ENCODE measurements around the gene LRGUK. TPM values are rescaled to one million over a fixed set of nuclear protein-coding genes. Genes with fewer than 3 reads are reported as not detected.

LRGUK gene
- total and polyA plus RNA-seq, 2 donors = 0.06 to 2.5 TPM

- Histone ChIP-seq H3K4me3 (ENCODE audit: low read depth, low read length) (no peak overlapping the region), H3K27ac (ENCODE audit: low read depth) (no peak overlapping the region), H3K36me3 (ENCODE audit: insufficient read depth) (no peaks in the 10 kb centered on the region), H3K4me1 (ENCODE audit: insufficient read depth) (no peaks in the 10 kb centered on the region)
- WGBS = no CpG with 5 or more reads among the region's 4 CpGs
- DNase-seq (ENCODE audit: extremely low spot score) = no peak
Observed at GRCh38 chr7:134104166-134104565, 23.0 kb upstream of the LRGUK start.

GRCh38 chr7:134105841-134106240, 21.3 kb upstream of the LRGUK start:
- H3K27ac ChIP-seq (ENCODE audit: low read depth) = no peak overlapping the region
- H3K36me3 ChIP-seq (ENCODE audit: insufficient read depth) = no peaks in the 10 kb centered on the region
- H3K4me3 ChIP-seq (ENCODE audit: low read depth, low read length) = no peak overlapping the region
- no peak for DNase-seq (ENCODE audit: extremely low spot score)
- no CpG with 5 or more reads among the region's 5 CpGs for WGBS
- H3K4me1 ChIP-seq (ENCODE audit: insufficient read depth) = no peaks in the 10 kb centered on the region

GRCh38 chr7:134108802-134109201, 18.3 kb upstream of the LRGUK start:
- no peak for DNase-seq (ENCODE audit: extremely low spot score)
- no CpG with 5 or more reads among the region's 2 CpGs for WGBS
- H3K4me3 ChIP-seq (ENCODE audit: low read depth, low read length) = no peak overlapping the region
- no peak overlapping the region for H3K27ac ChIP-seq (ENCODE audit: low read depth)
- no peaks in the 10 kb centered on the region for H3K36me3 ChIP-seq (ENCODE audit: insufficient read depth)
- H3K4me1 ChIP-seq (ENCODE audit: insufficient read depth) = no peaks in the 10 kb centered on the region

- Histone ChIP-seq H3K4me3 (ENCODE audit: low read depth, low read length) (no peak overlapping the region), H3K36me3 (ENCODE audit: insufficient read depth) (no peaks in the 10 kb centered on the region)
- DNase-seq (ENCODE audit: extremely low spot score) = no peak
Observed at GRCh38 chr7:134113655-134114054, 13.5 kb upstream of the LRGUK start.

GRCh38 chr7:134114992-134115391, 12.1 kb upstream of the LRGUK start:
- H3K4me1 ChIP-seq (ENCODE audit: insufficient read depth) = no peaks in the 10 kb centered on the region
- DNase-seq (ENCODE audit: extremely low spot score) = no peak
- no peak overlapping the region for H3K27ac ChIP-seq (ENCODE audit: low read depth)
- no peak overlapping the region for H3K4me3 ChIP-seq (ENCODE audit: low read depth, low read length)
- 79% methylated on average over 4 of the region's 4 CpGs for WGBS
- no peaks in the 10 kb centered on the region for H3K36me3 ChIP-seq (ENCODE audit: insufficient read depth)

More at GRCh38 chr7:134113655-134114054, 13.5 kb upstream of the LRGUK start:
- Histone ChIP-seq H3K4me1 (ENCODE audit: insufficient read depth) (no peaks in the 10 kb centered on the region), H3K27ac (ENCODE audit: low read depth) (no peak overlapping the region)

GRCh38 chr7:134120405-134120804, 6.7 kb upstream of the LRGUK start:
- no peaks in the 10 kb centered on the region for H3K36me3 ChIP-seq (ENCODE audit: insufficient read depth)
- 63% methylated on average over 4 of the region's 4 CpGs for WGBS
- no peak for DNase-seq (ENCODE audit: extremely low spot score)
- no peak overlapping the region for H3K27ac ChIP-seq (ENCODE audit: low read depth)
- no peaks in the 10 kb centered on the region for H3K4me1 ChIP-seq (ENCODE audit: insufficient read depth)
- no peak overlapping the region for H3K4me3 ChIP-seq (ENCODE audit: low read depth, low read length)

- no peak for DNase-seq (ENCODE audit: extremely low spot score)
- Histone ChIP-seq H3K4me1 (ENCODE audit: insufficient read depth) (no peaks in the 10 kb centered on the region), H3K36me3 (ENCODE audit: insufficient read depth) (no peaks in the 10 kb centered on the region), H3K4me3 (ENCODE audit: low read depth, low read length) (no peak overlapping the region), H3K27ac (ENCODE audit: low read depth) (no peak overlapping the region)
- WGBS = 67% methylated on average over 3 of the region's 3 CpGs
Observed at GRCh38 chr7:134121632-134122139, 5.5 kb upstream of the LRGUK start.

GRCh38 chr7:134122980-134123379, 4.2 kb upstream of the LRGUK start:
- 70% methylated on average over 2 of the region's 2 CpGs for WGBS
- no peak overlapping the region for H3K27ac ChIP-seq (ENCODE audit: low read depth)
- H3K36me3 ChIP-seq (ENCODE audit: insufficient read depth) = no peaks in the 10 kb centered on the region

GRCh38 chr7:134126146-134126545, 994 bp upstream of the LRGUK start:
- WGBS = 81% methylated on average over 5 of the region's 5 CpGs
- no peak overlapping the region for H3K27ac ChIP-seq (ENCODE audit: low read depth)
- DNase-seq (ENCODE audit: extremely low spot score) = no peak
- H3K36me3 ChIP-seq (ENCODE audit: insufficient read depth) = no peaks in the 10 kb centered on the region
- H3K4me3 ChIP-seq (ENCODE audit: low read depth, low read length) = no peak overlapping the region
- no peaks in the 10 kb centered on the region for H3K4me1 ChIP-seq (ENCODE audit: insufficient read depth)

More at GRCh38 chr7:134122980-134123379, 4.2 kb upstream of the LRGUK start:
- Histone ChIP-seq H3K4me1 (ENCODE audit: insufficient read depth) (no peaks in the 10 kb centered on the region), H3K4me3 (ENCODE audit: low read depth, low read length) (no peak overlapping the region)
- no peak for DNase-seq (ENCODE audit: extremely low spot score)

GRCh38 chr7:134126596-134126965, 559 bp upstream of the LRGUK start:
- no peaks in the 10 kb centered on the region for H3K4me1 ChIP-seq (ENCODE audit: insufficient read depth)
- H3K4me3 ChIP-seq (ENCODE audit: low read depth, low read length) = peak overlapping the region; percentile 45
- H3K36me3 ChIP-seq (ENCODE audit: insufficient read depth) = no peaks in the 10 kb centered on the region
- H3K27ac ChIP-seq (ENCODE audit: low read depth) = no peak overlapping the region
- DNase-seq (ENCODE audit: extremely low spot score) = no peak
- WGBS = 21% methylated on average over 6 of the region's 6 CpGs

- no peak for DNase-seq (ENCODE audit: extremely low spot score)
- Histone ChIP-seq H3K4me1 (ENCODE audit: insufficient read depth) (no peaks in the 10 kb centered on the region), H3K27ac (ENCODE audit: low read depth) (no peak overlapping the region), H3K36me3 (ENCODE audit: insufficient read depth) (no peaks in the 10 kb centered on the region), H3K4me3 (ENCODE audit: low read depth, low read length) (no peak overlapping the region)
- 82% methylated on average over 5 of the region's 5 CpGs for WGBS
Observed at GRCh38 chr7:134128829-134129228, 1.7 kb downstream of the LRGUK start.

- no peak for DNase-seq (ENCODE audit: extremely low spot score)
- H3K27ac ChIP-seq (ENCODE audit: low read depth) = no peak overlapping the region
- H3K4me1 ChIP-seq (ENCODE audit: insufficient read depth) = no peaks in the 10 kb centered on the region
- no peaks in the 10 kb centered on the region for H3K36me3 ChIP-seq (ENCODE audit: insufficient read depth)
- WGBS = 29% methylated on average over 2 of the region's 2 CpGs
- H3K4me3 ChIP-seq (ENCODE audit: low read depth, low read length) = no peak overlapping the region
Observed at GRCh38 chr7:134129856-134130523, 2.9 kb downstream of the LRGUK start.

GRCh38 chr7:134134004-134134403, 6.9 kb downstream of the LRGUK start:
- no peak overlapping the region for H3K27ac ChIP-seq (ENCODE audit: low read depth)
- no peak for DNase-seq (ENCODE audit: extremely low spot score)
- H3K4me1 ChIP-seq (ENCODE audit: insufficient read depth) = no peaks in the 10 kb centered on the region
- no peak overlapping the region for H3K4me3 ChIP-seq (ENCODE audit: low read depth, low read length)
- H3K36me3 ChIP-seq (ENCODE audit: insufficient read depth) = no peaks in the 10 kb centered on the region
- 90% methylated on average over 3 of the region's 3 CpGs for WGBS

- Histone ChIP-seq H3K27ac (ENCODE audit: low read depth) (no peak overlapping the region), H3K4me3 (ENCODE audit: low read depth, low read length) (no peak overlapping the region), H3K36me3 (ENCODE audit: insufficient read depth) (no peaks in the 10 kb centered on the region), H3K4me1 (ENCODE audit: insufficient read depth) (no peaks in the 10 kb centered on the region)
- no peak for DNase-seq (ENCODE audit: extremely low spot score)
- WGBS = 50% methylated on average over 18 of the region's 18 CpGs
Observed at GRCh38 chr7:134140889-134141867, 14.0 kb downstream of the LRGUK start.
